HepG2 (cell line): ENCODE measurements around the gene HNRNPUL2. TPM values are rescaled to one million over a fixed set of nuclear protein-coding genes. Genes with fewer than 3 reads are reported as not detected.

Experiments used
- CCAR2 ChIP-seq: fragments of 200-400 bp; formaldehyde crosslinking; optimal IDR thresholded peaks from 2 replicates; pipeline ENCODE3; 2018; ENCODE audit warnings: low read depth, mild to moderate bottlenecking, low read length, moderate library complexity
- CHCHD3 ChIP-seq: sonication (generic); formaldehyde crosslinking; IDR thresholded peaks from 2 replicates; pipeline ENCODE4 v1.8.0; 2022; ENCODE audit warnings: mild to moderate bottlenecking, missing genetic modification reagents, moderate library complexity
- FOXK2 ChIP-seq: fragments of 450-650 bp; IDR thresholded peaks from 2 replicates; pipeline ENCODE4 v1.6.1; 2016
- FOXM1 ChIP-seq: sonication (generic); formaldehyde crosslinking; IDR thresholded peaks from 2 replicates; pipeline ENCODE4 v1.5.0; 2020; ENCODE audit warnings: missing genetic modification reagents
- KAT8 ChIP-seq: IDR thresholded peaks from 2 replicates; pipeline ENCODE4 v1.6.1; 2016; ENCODE audit warnings: missing genetic modification reagents, missing compliant biosample characterization
- KDM4B ChIP-seq: sonication (generic); formaldehyde crosslinking; IDR thresholded peaks from 2 replicates; pipeline ENCODE4 v1.4.0; 2020; ENCODE audit warnings: missing genetic modification reagents
- KDM5A ChIP-seq: fragments of 200-600 bp; sonication (generic); IDR thresholded peaks from 2 replicates; pipeline ENCODE4 v1.7.0; 2018; ENCODE audit warnings: antibody characterized with exemption, mild to moderate bottlenecking, low read length, borderline replicate concordance
- MYNN ChIP-seq: sonication (generic); formaldehyde crosslinking; IDR thresholded peaks from 2 replicates; pipeline ENCODE4 v1.4.0; 2020; ENCODE audit warnings: mild to moderate bottlenecking, low read depth, missing genetic modification reagents
- NCOA2 ChIP-seq: sonication (generic); formaldehyde crosslinking; IDR thresholded peaks from 2 replicates; pipeline ENCODE4 v1.8.0; 2022; ENCODE audit warnings: inconsistent platforms
- NFKB2 ChIP-seq: sonication (generic); formaldehyde crosslinking; IDR thresholded peaks from 2 replicates; pipeline ENCODE4 v1.4.0; 2020; ENCODE audit warnings: missing genetic modification reagents, borderline replicate concordance
- NR2F6 ChIP-seq, 2 experiments: IDR thresholded peaks; 2 replicates each; pipeline ENCODE4 v1.6.1; 2016; ENCODE audit warnings: antibody characterized with exemption in 1 of 2, mild to moderate bottlenecking in 1 of 2
- PRPF4 ChIP-seq: fragments of 200-400 bp; formaldehyde crosslinking; IDR thresholded peaks from 2 replicates; pipeline ENCODE4 v1.6.1; 2016; ENCODE audit warnings: low read length, low read depth; ENCODE audit not compliant: poor library complexity, severe bottlenecking
- RAD51 ChIP-seq: fragments of 450-650 bp; IDR thresholded peaks from 2 replicates; pipeline ENCODE4 v1.6.1; 2016; ENCODE audit warnings: borderline replicate concordance
- SKI ChIP-seq: fragments of 450-650 bp; IDR thresholded peaks from one replicate; pipeline ENCODE4 v1.6.1; 2018; ENCODE audit warnings: mild to moderate bottlenecking; ENCODE audit not compliant: partially characterized antibody
- SMAD3 ChIP-seq: sonication (generic); formaldehyde crosslinking; IDR thresholded peaks from 2 replicates; pipeline ENCODE4 v1.4.0; 2020; ENCODE audit warnings: missing genetic modification reagents
- TP53 ChIP-seq: sonication (generic); formaldehyde crosslinking; conservative IDR thresholded peaks from 2 replicates; pipeline ENCODE4 v1.4.0; 2020; ENCODE audit warnings: missing genetic modification reagents
- ZBTB7A ChIP-seq: sonication (generic); formaldehyde crosslinking; IDR thresholded peaks from 2 replicates; pipeline ENCODE4 v1.8.0; 2022; ENCODE audit warnings: mild to moderate bottlenecking, missing genetic modification reagents
- ZNF24 ChIP-seq: fragments of 450-650 bp; IDR thresholded peaks from 2 replicates; pipeline ENCODE4 v1.6.1; 2017; ENCODE audit warnings: antibody characterized with exemption, mild to moderate bottlenecking
- ZNF333 ChIP-seq: sonication (generic); formaldehyde crosslinking; IDR thresholded peaks from 2 replicates; pipeline ENCODE4 v1.4.0; 2020; ENCODE audit warnings: mild to moderate bottlenecking, missing genetic modification reagents, borderline replicate concordance
- ZNF614 ChIP-seq: IDR thresholded peaks from 2 replicates; pipeline ENCODE4 v1.6.1; 2018; ENCODE audit warnings: missing biosample characterization, missing genetic modification reagents, inconsistent platforms, borderline replicate concordance
- ZNF776 ChIP-seq: sonication (generic); formaldehyde crosslinking; IDR thresholded peaks from 2 replicates; pipeline ENCODE4 v1.4.0; 2020; ENCODE audit warnings: mild to moderate bottlenecking, missing genetic modification reagents
- ZNF788 ChIP-seq: sonication (generic); formaldehyde crosslinking; IDR thresholded peaks from 2 replicates; pipeline ENCODE4 v1.5.0; 2020; ENCODE audit warnings: mild to moderate bottlenecking, missing genetic modification reagents, borderline replicate concordance
- ZNF790 ChIP-seq: sonication (generic); formaldehyde crosslinking; IDR thresholded peaks from 2 replicates; pipeline ENCODE4 v1.8.0; 2022; ENCODE audit warnings: missing genetic modification reagents, mild to moderate bottlenecking, borderline replicate concordance
- ZZZ3 ChIP-seq: sonication (generic); formaldehyde crosslinking; IDR thresholded peaks from 2 replicates; pipeline ENCODE4 v1.4.0; 2020; ENCODE audit warnings: missing genetic modification reagents, mild to moderate bottlenecking, borderline replicate concordance
- polyA plus RNA-seq, 8 experiments: library from polyadenylated mRNA; depleted of rRNA in 3 of 8; stranded (reverse) in 7 of 8; unstranded in 1 of 8; fragments of >200 nt; fragmentation: Illumina TruSeq in 4 of 8; extraction: Trizol in 4 of 8; gene quantifications; 2 replicates each; pipeline versions ENCODE4 v1.2.1 to v1.2.3, GENCODE V29; 2011 to 2016; ENCODE audit warnings: low read depth in 4 of 8, missing spikeins in 1 of 8, mixed read lengths in 1 of 8; ENCODE audit not compliant: insufficient read depth in 1 of 8
- total RNA-seq, 5 experiments: library from RNA; depleted of rRNA; stranded (reverse); fragments of >200 nt; fragmentation: Illumina TruSeq; extraction: Trizol; gene quantifications; 2 replicates each; pipeline ENCODE4 v1.2.3, GENCODE V29; 2016; ENCODE audit warnings: low read depth in 1 of 5
- TF ChIP-seq, protein P1 (sequence below): IDR thresholded peaks from 2 replicates; pipeline ENCODE4 v1.6.1; 2016; ENCODE audit warnings: missing compliant biosample characterization, missing genetic modification reagents, borderline replicate concordance
- TF ChIP-seq, protein P2 (sequence below): IDR thresholded peaks from 2 replicates; pipeline ENCODE4 v1.6.1; 2016; ENCODE audit warnings: missing compliant biosample characterization, missing genetic modification reagents, borderline replicate concordance
- TF ChIP-seq, protein P3 (sequence below): sonication (generic); formaldehyde crosslinking; IDR thresholded peaks from 2 replicates; pipeline ENCODE4 v1.4.0; 2020; ENCODE audit warnings: missing genetic modification reagents

Gene HNRNPUL2
- total and polyA plus RNA-seq, 2 of the 13 experiments (the other 11 are each of a cell fraction or from before 2014, with no cell fraction given) = 8.4 to 9.6 TPM

DNA sequence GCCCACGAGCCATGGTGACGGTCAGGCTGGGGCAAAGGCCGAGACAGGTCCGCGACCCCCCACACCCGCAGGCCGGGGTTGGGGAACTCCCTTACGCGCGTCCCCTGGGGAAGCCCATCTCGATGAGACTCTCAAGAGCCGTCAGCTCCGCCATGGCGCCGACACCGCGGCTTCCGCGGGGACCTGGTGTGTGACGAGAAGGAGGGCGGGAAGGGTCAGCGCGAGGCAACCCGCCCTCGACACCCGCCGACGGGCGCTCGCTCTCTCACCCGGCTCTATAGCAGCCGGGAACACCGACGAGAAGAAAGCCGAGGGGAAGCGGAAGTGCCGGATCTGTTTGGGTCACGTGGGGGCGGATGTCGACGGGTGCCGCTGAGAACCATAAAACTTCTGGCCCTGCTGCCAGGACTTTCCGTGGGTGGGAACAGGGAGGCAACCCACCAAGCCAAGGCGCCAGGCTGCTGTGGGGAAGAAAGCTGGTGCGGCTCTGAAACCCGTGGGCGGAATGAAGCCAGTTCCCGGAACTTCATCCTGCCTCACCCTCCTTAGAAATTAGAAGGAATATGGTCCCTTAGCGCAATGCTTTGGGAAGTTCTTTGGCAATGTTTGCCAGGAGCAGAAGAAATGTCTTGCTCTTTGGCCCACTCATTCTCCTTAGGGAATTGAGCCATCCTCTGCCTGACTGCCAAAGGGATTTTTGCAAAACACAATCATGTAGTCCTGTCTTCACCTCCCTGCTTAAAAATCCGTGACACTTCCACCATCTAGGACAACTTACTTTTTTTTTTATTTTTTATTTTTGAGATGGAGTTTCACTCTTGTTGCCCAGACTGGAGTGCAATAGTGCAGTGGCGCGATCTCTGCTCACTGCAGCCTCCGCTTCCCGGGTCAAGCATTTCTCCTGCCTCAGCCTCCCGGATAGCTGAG, 48.2 kb downstream of the HNRNPUL2 start, which contains the start of gene UBXN1 (continued):
- TF ChIP-seq KDM5A (peak; percentile 96), CCAR2 (peak; percentile 36), ZNF333 (CRISPR knock-in tag) (no peak), ZNF776 (CRISPR knock-in tag) (peak; percentile 82; the same call in 1 of the 2 replicates), ZNF790 (CRISPR knock-in tag) (peak; percentile 49; the same call in 1 of the 2 replicates), ZNF788 (CRISPR knock-in tag) (peak; percentile 77; the same call in 1 of the 2 replicates), RAD51 (peak; percentile 87), KDM4B (CRISPR knock-in tag) (no peak), FOXK2 (no peak), MYNN (CRISPR knock-in tag) (peak; percentile 85; the same call in 1 of the 2 replicates), ZBTB7A (CRISPR knock-in tag) (no peak), FOXM1 (CRISPR knock-in tag) (no peak), PRPF4 (no peak), NR2F6 (IDR thresholded peaks at IDR 0.05) (no peak), NR2F6 (CRISPR knock-in tag; IDR thresholded peaks at IDR 0.05) (peak; percentile 35), CHCHD3 (no peak), KAT8 (peak; percentile 98), NFKB2 (CRISPR knock-in tag) (peak; percentile 78; the same call in 1 of the 2 replicates), ZNF614 (CRISPR knock-in tag) (peak; percentile 81), NCOA2 (CRISPR knock-in tag) (peak; percentile 52), TP53 (CRISPR knock-in tag) (no peak), SMAD3 (CRISPR knock-in tag) (peak; percentile 84), SKI (no peak), ZZZ3 (0 out of 2 replicates have a peak, but pooled peaks have one; percentile 15), ZNF24 (no peak)
- TF ChIP-seq, protein P1, sequence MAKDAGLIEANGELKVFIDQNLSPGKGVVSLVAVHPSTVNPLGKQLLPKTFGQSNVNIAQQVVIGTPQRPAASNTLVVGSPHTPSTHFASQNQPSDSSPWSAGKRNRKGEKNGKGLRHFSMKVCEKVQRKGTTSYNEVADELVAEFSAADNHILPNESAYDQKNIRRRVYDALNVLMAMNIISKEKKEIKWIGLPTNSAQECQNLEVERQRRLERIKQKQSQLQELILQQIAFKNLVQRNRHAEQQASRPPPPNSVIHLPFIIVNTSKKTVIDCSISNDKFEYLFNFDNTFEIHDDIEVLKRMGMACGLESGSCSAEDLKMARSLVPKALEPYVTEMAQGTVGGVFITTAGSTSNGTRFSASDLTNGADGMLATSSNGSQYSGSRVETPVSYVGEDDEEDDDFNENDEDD (CRISPR knock-in tag) = peak; percentile 50; the same call in 1 of the 2 replicates
- TF ChIP-seq, protein P2, sequence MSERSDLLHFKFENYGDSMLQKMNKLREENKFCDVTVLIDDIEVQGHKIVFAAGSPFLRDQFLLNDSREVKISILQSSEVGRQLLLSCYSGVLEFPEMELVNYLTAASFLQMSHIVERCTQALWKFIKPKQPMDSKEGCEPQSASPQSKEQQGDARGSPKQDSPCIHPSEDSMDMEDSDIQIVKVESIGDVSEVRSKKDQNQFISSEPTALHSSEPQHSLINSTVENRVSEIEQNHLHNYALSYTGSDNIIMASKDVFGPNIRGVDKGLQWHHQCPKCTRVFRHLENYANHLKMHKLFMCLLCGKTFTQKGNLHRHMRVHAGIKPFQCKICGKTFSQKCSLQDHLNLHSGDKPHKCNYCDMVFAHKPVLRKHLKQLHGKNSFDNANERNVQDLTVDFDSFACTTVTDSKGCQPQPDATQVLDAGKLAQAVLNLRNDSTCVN (CRISPR knock-in tag) = peak; percentile 77
- TF ChIP-seq, protein P3, sequence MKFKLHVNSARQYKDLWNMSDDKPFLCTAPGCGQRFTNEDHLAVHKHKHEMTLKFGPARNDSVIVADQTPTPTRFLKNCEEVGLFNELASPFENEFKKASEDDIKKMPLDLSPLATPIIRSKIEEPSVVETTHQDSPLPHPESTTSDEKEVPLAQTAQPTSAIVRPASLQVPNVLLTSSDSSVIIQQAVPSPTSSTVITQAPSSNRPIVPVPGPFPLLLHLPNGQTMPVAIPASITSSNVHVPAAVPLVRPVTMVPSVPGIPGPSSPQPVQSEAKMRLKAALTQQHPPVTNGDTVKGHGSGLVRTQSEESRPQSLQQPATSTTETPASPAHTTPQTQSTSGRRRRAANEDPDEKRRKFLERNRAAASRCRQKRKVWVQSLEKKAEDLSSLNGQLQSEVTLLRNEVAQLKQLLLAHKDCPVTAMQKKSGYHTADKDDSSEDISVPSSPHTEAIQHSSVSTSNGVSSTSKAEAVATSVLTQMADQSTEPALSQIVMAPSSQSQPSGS (CRISPR knock-in tag) = peak; percentile 71
